SJSA1 (cell line): ENCODE results near the gene ALB. TPM values are rescaled to one million over a fixed set of nuclear protein-coding genes. Genes with fewer than 3 reads are reported as not detected.
"Not testable (repeated sequence)": the region's sequence is repeated elsewhere in the genome, so short reads cannot be mapped to it uniquely, and the experiment has no call there.

ENCODE experiments used
- DNase-seq, 2 experiments: peaks; one replicate each; pipeline ENCODE4 v3.0.0-alpha.2; 2015 to 2020; ENCODE audit warnings: low spot score in 2 of 2, low read depth in 1 of 2
- H3K27ac ChIP-seq: fragments of 250-450 bp; sonication (Bioruptor Pico); 2 replicates; pipeline ENCODE4 v1.5.1; 2020; ENCODE audit warnings: mild to moderate bottlenecking, moderate library complexity
- H3K27me3 ChIP-seq: fragments of 250-450 bp; sonication (Bioruptor Pico); replicated peaks from 2 replicates; pipeline ENCODE4 v1.5.1; 2020; ENCODE audit warnings: mild to moderate bottlenecking, moderate library complexity
- H3K36me3 ChIP-seq: fragments of 250-450 bp; sonication (Bioruptor Pico); 2 replicates; pipeline ENCODE4 v1.5.1; 2020; ENCODE audit warnings: mild to moderate bottlenecking
- H3K4me1 ChIP-seq: fragments of 250-450 bp; sonication (Bioruptor Pico); replicated peaks from 2 replicates; pipeline ENCODE4 v1.6.1; 2021; ENCODE audit warnings: mild to moderate bottlenecking
- H3K4me3 ChIP-seq: fragments of 250-450 bp; sonication (Bioruptor Pico); 2 replicates; pipeline ENCODE4 v1.5.1; 2020; ENCODE audit warnings: mild to moderate bottlenecking
- H3K9me3 ChIP-seq: fragments of 250-450 bp; sonication (Bioruptor Pico); replicated peaks from 2 replicates; pipeline ENCODE4 v1.5.1; 2020; ENCODE audit warnings: mild to moderate bottlenecking
- total RNA-seq: library from RNA; depleted of rRNA; stranded (reverse); fragments of >200 nt; shearing (Covaris generic); gene quantifications from 2 replicates; pipeline ENCODE4 v1.2.3, GENCODE V29; 2014; rRNA removed

Gene ALB
- total RNA-seq, result not detected in 2 replicates

GRCh38 chr4:73404042-73404441 lies at the start of gene ALB:
Gene ALB, plus strand, starts transcription at chr4:73404287. Its CDS starts 41 bp downstream, at chr4:73404328.
- Histone ChIP-seq H3K36me3 (no peaks in the 10 kb centered on the region), H3K27me3 (peaks cover 8% of the 10 kb centered on the region; the same call in 1 of the 2 replicates), H3K4me1 (no peaks in the 10 kb centered on the region), H3K9me3 (no peaks in the 10 kb centered on the region), H3K4me3 (no peak within 1 kb of the TSS), H3K27ac (no peak within 1 kb of the TSS)
- no peak for DNase-seq

GRCh38 chr4:73357174-73357573 lies 46.9 kb upstream of the ALB start:
- not testable (repeated sequence) for H3K36me3 ChIP-seq, H3K4me1 ChIP-seq, H3K9me3 ChIP-seq, H3K27ac ChIP-seq, H3K27me3 ChIP-seq, H3K4me3 ChIP-seq, DNase-seq

DNA sequence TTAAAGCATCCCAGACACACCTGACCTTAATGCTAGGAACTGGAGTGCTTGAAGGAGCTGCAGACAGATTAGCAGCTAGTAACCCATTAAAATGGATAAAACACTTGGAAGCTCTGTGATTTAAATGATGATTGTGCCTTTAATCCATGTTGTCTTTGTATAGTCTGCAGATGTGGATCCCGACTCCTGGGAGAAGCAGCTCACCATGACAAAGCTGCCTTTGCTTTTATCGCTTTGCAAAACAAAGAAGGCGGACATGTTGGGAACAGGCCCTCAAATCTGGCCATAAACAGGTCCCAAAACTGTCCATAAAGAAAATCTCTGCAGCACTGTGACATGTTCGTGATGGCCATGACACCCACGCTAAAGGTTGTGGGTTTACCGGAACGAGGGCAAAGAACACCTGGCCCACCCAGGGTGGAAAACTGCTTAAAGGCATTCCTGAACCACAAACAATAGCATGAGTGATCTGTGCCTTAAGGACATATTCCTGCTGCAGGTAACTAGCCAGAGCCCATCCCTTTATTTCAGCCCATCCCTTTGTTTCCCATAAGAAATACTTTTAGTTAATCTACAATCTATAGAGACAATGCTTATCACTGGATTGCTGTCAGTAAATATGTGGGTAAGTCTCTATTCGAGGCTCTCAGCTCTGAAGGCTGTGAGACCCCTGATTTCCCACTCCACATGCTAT lies 34.4 kb upstream of the ALB start:
- DNase-seq, H3K36me3 ChIP-seq, H3K4me1 ChIP-seq, H3K9me3 ChIP-seq, H3K27me3 ChIP-seq, H3K27ac ChIP-seq, H3K4me3 ChIP-seq: not testable (repeated sequence)

GRCh38 chr4:73375328-73375741 lies 28.8 kb upstream of the ALB start:
- H3K4me3 ChIP-seq, result no peak overlapping the region
- no peaks in the 10 kb centered on the region for H3K4me1 ChIP-seq
- no peak for DNase-seq
- 0 out of 2 replicates have a peak, but pooled peaks cover 6% of the 10 kb centered on the region for H3K27me3 ChIP-seq
- no peaks in the 10 kb centered on the region for H3K36me3 ChIP-seq
- no peaks in the 10 kb centered on the region; the same call in 1 of the 2 replicates for H3K9me3 ChIP-seq
- H3K27ac ChIP-seq, result no peak overlapping the region

DNA sequence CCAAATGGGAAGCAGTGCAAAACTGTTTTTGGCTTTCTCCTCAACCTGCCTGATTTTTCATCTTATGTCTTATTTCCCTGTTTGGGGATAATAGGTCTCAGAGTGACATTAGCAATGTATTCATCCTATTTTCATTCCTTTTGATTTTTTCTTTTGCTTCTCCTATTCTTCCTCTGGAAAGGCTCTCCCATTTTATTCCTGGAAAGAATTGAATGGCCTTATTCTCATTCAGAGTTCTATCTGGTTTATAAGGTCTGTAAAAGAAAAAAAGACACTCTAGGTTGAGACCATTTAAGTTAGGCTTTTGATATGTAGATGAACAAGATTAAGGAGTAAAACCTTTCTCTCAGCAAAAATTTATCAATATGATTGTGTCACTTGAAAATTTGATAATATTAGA lies 27.8 kb upstream of the ALB start:
- Histone ChIP-seq H3K27me3 (0 out of 2 replicates have a peak, but pooled peaks cover 6% of the 10 kb centered on the region), H3K27ac (no peak overlapping the region), H3K9me3 (no peaks in the 10 kb centered on the region; the same call in 1 of the 2 replicates), H3K36me3 (no peaks in the 10 kb centered on the region), H3K4me1 (no peaks in the 10 kb centered on the region), H3K4me3 (no peak overlapping the region)
- DNase-seq, result no peak

DNA sequence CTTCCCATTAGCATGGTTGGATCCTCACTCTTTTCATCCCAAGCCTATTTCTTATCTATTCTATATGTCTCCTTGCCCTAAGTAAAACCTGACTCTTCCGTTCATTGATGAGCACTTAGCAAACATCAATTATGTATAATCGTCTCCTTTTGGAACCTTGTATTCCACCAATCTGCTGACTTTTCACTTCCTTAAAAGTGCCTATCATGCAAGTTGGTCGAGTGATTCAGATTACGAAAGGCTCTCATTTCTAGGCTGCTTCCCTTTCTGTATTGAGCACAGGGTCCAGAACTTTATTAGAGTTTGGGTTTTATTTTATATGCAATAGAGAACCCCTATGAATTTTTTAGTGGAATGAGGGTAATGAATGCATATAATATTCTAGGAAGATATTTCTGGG lies 27.1 kb upstream of the ALB start:
- no peak overlapping the region for H3K4me3 ChIP-seq
- H3K27ac ChIP-seq, result no peak overlapping the region
- no peaks in the 10 kb centered on the region for H3K36me3 ChIP-seq
- no peaks in the 10 kb centered on the region; the same call in 1 of the 2 replicates for H3K9me3 ChIP-seq
- no peak for DNase-seq
- no peaks in the 10 kb centered on the region for H3K4me1 ChIP-seq
- H3K27me3 ChIP-seq, result 0 out of 2 replicates have a peak, but pooled peaks cover 6% of the 10 kb centered on the region

DNA sequence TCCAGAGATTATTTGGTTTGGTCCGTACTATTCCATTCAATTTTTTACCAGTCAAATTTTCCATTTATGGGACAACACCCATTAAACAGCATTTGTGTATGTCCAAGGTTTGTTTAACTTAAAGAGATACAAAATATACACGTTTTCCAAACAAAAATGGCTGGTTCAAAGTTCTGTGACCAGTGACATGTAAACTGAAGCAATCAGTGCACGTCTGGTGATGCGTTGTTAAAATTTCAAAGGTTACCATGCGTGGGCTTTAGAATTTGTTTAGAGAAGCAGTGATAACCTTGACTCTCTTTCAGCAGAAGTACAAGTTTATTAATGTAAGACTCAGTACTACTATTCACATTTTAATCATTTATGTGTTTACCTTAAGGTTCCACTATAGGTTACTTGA lies 25.2 kb upstream of the ALB start:
- Histone ChIP-seq H3K4me1 (no peaks in the 10 kb centered on the region), H3K27me3 (0 out of 2 replicates have a peak, but pooled peaks cover 6% of the 10 kb centered on the region), H3K4me3 (no peak overlapping the region), H3K9me3 (no peaks in the 10 kb centered on the region; the same call in 1 of the 2 replicates), H3K36me3 (no peaks in the 10 kb centered on the region), H3K27ac (no peak overlapping the region)
- DNase-seq, result no peak

DNA sequence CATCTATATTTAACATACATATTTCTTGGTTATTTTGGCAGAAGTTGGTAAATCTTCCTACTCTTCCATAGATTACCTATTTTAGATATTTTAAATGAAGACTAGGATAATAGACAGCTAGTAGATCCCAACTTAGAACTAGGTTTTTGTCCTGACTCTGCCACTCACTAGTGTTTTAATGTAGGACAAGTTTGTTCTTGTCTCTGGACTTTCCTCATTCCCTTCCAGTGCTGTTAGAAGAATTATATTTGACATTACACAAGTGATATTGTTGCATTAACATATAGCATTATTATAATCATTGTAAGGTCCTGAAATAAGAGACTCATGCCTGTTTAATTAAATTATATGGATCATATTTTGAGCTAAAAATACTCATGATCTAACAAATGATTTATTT lies 24.1 kb upstream of the ALB start:
- H3K9me3 ChIP-seq, result no peaks in the 10 kb centered on the region
- DNase-seq, result no peak
- no peak overlapping the region for H3K27ac ChIP-seq
- H3K4me3 ChIP-seq, result no peak overlapping the region
- 0 out of 2 replicates have a peak, but pooled peaks cover 6% of the 10 kb centered on the region for H3K27me3 ChIP-seq
- no peaks in the 10 kb centered on the region for H3K36me3 ChIP-seq
- no peaks in the 10 kb centered on the region for H3K4me1 ChIP-seq

DNA sequence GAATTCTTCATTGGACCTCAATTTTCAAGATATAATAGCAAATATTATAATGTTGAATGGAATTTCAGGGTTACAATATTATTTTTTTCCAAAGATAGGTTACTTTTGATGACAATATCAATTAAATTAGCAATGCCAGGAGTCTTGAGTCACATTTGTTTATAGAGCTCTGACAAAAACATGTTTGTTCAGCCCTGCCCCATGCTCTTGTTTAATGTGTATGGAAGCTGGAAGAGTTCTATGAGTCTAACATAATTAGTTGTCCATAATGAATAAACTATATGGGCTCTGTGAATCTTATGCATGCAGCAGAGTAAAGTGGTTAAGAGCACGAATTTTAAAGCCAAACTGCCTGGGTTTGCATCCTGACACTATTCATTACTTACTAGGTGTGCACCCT lies 22.9 kb upstream of the ALB start:
- H3K27ac ChIP-seq, result no peak overlapping the region
- H3K4me3 ChIP-seq, result no peak overlapping the region
- H3K4me1 ChIP-seq, result no peaks in the 10 kb centered on the region
- no peaks in the 10 kb centered on the region for H3K9me3 ChIP-seq
- 0 out of 2 replicates have a peak, but pooled peaks cover under 1% of the 10 kb centered on the region for H3K27me3 ChIP-seq
- no peak for DNase-seq
- no peaks in the 10 kb centered on the region for H3K36me3 ChIP-seq

GRCh38 chr4:73383452-73383851 lies 20.6 kb upstream of the ALB start:
- no peak overlapping the region for H3K4me3 ChIP-seq
- no peaks in the 10 kb centered on the region for H3K9me3 ChIP-seq
- no peaks in the 10 kb centered on the region for H3K36me3 ChIP-seq
- no peaks in the 10 kb centered on the region for H3K4me1 ChIP-seq
- DNase-seq, result no peak
- no peaks in the 10 kb centered on the region for H3K27me3 ChIP-seq
- H3K27ac ChIP-seq, result no peak overlapping the region

- no peaks in the 10 kb centered on the region for H3K9me3 ChIP-seq
- no peak for DNase-seq
- no peaks in the 10 kb centered on the region for H3K36me3 ChIP-seq
- no peak overlapping the region for H3K27ac ChIP-seq
- no peak overlapping the region for H3K4me3 ChIP-seq
- no peaks in the 10 kb centered on the region for H3K4me1 ChIP-seq
- no peaks in the 10 kb centered on the region for H3K27me3 ChIP-seq
These were observed 16.5 kb upstream of the ALB start for GRCh38 chr4:73387552-73387951.

DNA sequence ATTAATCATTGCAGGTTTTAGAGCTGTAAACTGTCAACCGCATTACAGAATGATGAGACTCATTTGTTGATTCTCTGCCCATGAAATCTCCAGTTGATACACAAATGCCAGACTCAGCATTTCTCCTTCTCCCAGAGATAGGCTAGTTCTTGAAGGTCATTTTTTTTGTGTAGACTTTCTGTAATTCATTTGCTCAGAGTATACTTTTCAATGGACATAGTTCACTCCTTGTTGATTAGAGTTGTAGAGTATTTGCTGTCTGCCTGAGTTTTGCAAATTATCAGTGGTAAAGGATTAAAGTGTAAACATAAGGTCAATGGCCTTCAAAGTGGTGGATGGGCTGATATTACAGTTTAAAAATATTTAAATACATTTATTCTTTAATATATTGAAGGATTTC lies 15.2 kb upstream of the ALB start:
- Histone ChIP-seq H3K36me3 (no peaks in the 10 kb centered on the region), H3K4me1 (no peaks in the 10 kb centered on the region), H3K4me3 (no peak overlapping the region), H3K27ac (no peak overlapping the region), H3K27me3 (no peaks in the 10 kb centered on the region), H3K9me3 (no peaks in the 10 kb centered on the region)
- DNase-seq, result no peak

- H3K27ac ChIP-seq, H3K9me3 ChIP-seq, H3K4me1 ChIP-seq, H3K4me3 ChIP-seq, DNase-seq, H3K27me3 ChIP-seq, H3K36me3 ChIP-seq: not testable (repeated sequence)
These were observed 14.4 kb upstream of the ALB start for GRCh38 chr4:73389663-73390062.

DNA sequence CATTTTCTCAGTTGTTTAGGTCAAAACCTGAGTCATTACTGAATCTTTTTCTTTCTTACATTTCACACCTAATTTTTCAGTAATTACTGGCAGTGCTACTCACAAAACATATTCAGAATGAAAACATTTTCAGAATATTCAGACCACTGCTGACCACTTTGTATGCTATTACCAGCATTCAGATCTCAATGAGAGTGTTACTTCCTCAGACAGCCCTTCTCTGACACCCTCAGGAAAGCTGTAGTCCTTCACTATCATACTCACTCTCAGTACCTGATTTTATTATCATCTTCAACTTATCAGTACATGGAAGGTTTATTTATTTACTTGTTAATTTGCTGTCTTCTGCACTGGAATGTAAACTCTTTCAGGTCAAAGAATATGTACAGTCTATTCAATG lies 12.3 kb upstream of the ALB start:
- Histone ChIP-seq H3K36me3 (no peaks in the 10 kb centered on the region), H3K4me1 (no peaks in the 10 kb centered on the region), H3K27ac (no peak overlapping the region), H3K4me3 (no peak overlapping the region), H3K9me3 (no peaks in the 10 kb centered on the region), H3K27me3 (0 out of 2 replicates have a peak, but pooled peaks cover 3% of the 10 kb centered on the region)
- no peak for DNase-seq

DNA sequence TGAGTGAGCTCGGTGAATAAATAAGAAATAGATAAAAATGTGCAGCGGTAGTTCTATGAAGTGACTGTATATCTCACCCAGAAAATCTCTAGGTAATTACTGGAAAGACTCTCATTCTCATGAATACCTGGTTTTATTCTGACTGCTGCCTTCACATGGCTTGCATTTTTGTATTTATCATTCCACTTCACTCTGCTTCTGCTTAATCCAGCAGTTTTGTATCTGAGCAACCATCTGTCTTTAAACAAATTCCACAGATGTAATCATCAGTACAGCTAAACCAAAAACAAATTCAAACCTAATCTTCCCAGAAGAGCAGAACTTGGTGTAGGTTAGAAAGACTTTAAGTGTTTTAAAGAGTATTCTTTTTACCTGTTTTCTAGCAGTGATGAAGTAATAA lies 11.2 kb upstream of the ALB start:
- 0 out of 2 replicates have a peak, but pooled peaks cover 3% of the 10 kb centered on the region for H3K27me3 ChIP-seq
- no peaks in the 10 kb centered on the region for H3K9me3 ChIP-seq
- no peak overlapping the region for H3K27ac ChIP-seq
- no peak for DNase-seq
- H3K4me3 ChIP-seq, result no peak overlapping the region
- H3K4me1 ChIP-seq, result no peaks in the 10 kb centered on the region
- no peaks in the 10 kb centered on the region for H3K36me3 ChIP-seq
